DMS153 (cell line): Measurements from ENCODE around the gene TACO1.

Source experiments
- DNase-seq: peaks from one replicate; lab custom pipeline; 2025; lab: John Stamatoyannopoulos, UW

The TACO1 gene

GRCh38 chr17:63600569-63601438 lies at the start of gene TACO1:
Gene TACO1, plus strand, starts transcription at chr17:63600895. Its CDS starts 189 bp downstream, at chr17:63601084.
- DNase-seq = peak; percentile 49

GRCh38 chr17:63552211-63552610 lies 48.5 kb upstream of the TACO1 start:
- DNase-seq = no peak

- DNase-seq = no peak
Observed at GRCh38 chr17:63555500-63556156, 45.1 kb upstream of the TACO1 start.

GRCh38 chr17:63557416-63557815 lies 43.3 kb upstream of the TACO1 start:
- no peak for DNase-seq

GRCh38 chr17:63558441-63558840 lies 42.3 kb upstream of the TACO1 start:
- no peak for DNase-seq

GRCh38 chr17:63561819-63562218 lies 38.9 kb upstream of the TACO1 start:
- DNase-seq = no peak

- DNase-seq = no peak
Observed at GRCh38 chr17:63563339-63563738, 37.4 kb upstream of the TACO1 start.

GRCh38 chr17:63564562-63564961 lies 36.1 kb upstream of the TACO1 start:
- no peak for DNase-seq

- no peak for DNase-seq
Observed at GRCh38 chr17:63567229-63567628, 33.5 kb upstream of the TACO1 start.

GRCh38 chr17:63568563-63568962 lies 32.1 kb upstream of the TACO1 start:
- DNase-seq = no peak

GRCh38 chr17:63571632-63572310 lies 28.9 kb upstream of the TACO1 start:
- no peak for DNase-seq

GRCh38 chr17:63573634-63574033 lies 27.1 kb upstream of the TACO1 start:
- no peak for DNase-seq

- no peak for DNase-seq
Observed at GRCh38 chr17:63578027-63578768, 22.5 kb upstream of the TACO1 start.

GRCh38 chr17:63578769-63579111 lies 22.0 kb upstream of the TACO1 start:
- DNase-seq = no peak

GRCh38 chr17:63579633-63580032 lies 21.1 kb upstream of the TACO1 start:
- DNase-seq = no peak

GRCh38 chr17:63587770-63588169 lies 12.9 kb upstream of the TACO1 start:
- no peak for DNase-seq

- DNase-seq = no peak
Observed at GRCh38 chr17:63588797-63589196, 11.9 kb upstream of the TACO1 start.

GRCh38 chr17:63589646-63590045 lies 11.0 kb upstream of the TACO1 start:
- DNase-seq = no peak

GRCh38 chr17:63592797-63593196 lies 7.9 kb upstream of the TACO1 start:
- no peak for DNase-seq

GRCh38 chr17:63595132-63595531 lies 5.6 kb upstream of the TACO1 start:
- no peak for DNase-seq

GRCh38 chr17:63596856-63597586 lies 3.7 kb upstream of the TACO1 start:
- DNase-seq = no peak

- DNase-seq = no peak
Observed at GRCh38 chr17:63598281-63598680, 2.4 kb upstream of the TACO1 start.
